Stimulated activated CD8-positive, alpha-beta memory T cell treated with anti-CD3 and anti-CD28 coated beads, Interleukin-4, amount 100 ng/mL, for 1 hour (primary cell): ENCODE results near the gene SCAP.

Experiments used
- DNase-seq, 2 donors: peaks; one replicate each; pipeline ENCODE4 v3.0.0-alpha.2; 2020; ENCODE audit warnings: low read depth in 2 of 2, low spot score in 1 of 2

The SCAP gene

GRCh38 chr3:47414666-47415587 is 60.8 kb downstream of the SCAP start:
- DNase-seq = no peak

GRCh38 chr3:47414161-47414564 is 61.6 kb downstream of the SCAP start:
- no peak for DNase-seq

DNA sequence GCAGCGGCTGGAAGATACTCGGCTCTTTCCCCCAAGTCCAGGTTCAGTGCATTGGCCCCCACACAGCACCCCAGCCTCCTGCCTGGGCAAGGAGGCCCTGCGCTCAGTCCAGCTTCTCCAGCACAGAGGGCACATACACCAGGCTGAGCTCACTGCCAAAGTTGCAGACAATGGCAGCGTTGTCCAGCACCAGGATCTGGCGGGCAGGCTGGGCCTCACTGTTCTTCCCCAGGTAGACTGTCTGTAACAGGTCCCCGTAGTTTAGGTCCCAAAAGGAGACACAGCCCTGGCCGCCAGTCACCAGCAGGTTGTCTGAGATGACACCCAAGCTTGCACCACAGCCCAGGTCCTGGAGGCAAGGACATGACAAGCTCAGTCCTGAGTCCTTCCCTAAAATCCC is 62.0 kb downstream of the SCAP start:
- no peak for DNase-seq

DNA sequence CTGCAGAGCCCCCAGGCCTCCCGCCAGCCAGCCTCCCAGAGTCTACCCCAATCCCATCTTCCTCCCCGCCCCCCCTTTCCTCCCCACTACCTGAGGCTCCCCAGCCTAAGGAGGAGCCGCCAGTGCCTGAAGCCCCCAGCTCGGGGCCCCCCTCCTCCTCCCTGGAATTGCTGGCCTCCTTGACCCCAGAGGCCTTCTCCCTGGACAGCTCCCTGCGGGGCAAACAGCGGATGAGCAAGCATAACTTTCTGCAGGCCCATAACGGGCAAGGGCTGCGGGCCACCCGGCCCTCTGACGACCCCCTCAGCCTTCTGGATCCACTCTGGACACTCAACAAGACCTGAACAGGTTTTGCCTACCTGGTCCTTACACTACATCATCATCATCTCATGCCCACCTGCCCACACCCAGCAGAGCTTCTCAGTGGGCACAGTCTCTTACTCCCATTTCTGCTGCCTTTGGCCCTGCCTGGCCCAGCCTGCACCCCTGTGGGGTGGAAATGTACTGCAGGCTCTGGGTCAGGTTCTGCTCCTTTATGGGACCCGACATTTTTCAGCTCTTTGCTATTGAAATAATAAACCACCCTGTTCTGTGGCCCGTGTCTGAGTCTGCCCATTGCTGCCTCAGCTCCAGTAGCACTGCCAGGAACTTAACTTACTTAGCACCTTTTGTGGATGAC is 62.8 kb downstream of the SCAP start:
- DNase-seq = no peak

DNA sequence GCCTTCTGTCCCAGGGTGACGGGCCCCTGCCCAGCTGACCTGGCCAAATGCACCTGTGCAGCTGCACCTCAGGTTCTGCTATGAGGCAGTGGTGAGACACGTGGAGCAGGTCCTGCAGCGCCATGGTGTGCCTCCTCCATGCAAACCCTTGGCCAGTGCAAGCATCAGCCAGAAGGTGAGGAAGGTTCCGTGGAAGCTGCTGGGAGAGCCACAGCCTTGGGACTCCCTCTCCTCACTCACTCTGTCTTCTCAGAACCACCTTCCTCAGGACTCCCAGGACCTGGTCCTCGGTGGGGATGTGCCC is 63.3 kb downstream of the SCAP start:
- DNase-seq = no peak

DNA sequence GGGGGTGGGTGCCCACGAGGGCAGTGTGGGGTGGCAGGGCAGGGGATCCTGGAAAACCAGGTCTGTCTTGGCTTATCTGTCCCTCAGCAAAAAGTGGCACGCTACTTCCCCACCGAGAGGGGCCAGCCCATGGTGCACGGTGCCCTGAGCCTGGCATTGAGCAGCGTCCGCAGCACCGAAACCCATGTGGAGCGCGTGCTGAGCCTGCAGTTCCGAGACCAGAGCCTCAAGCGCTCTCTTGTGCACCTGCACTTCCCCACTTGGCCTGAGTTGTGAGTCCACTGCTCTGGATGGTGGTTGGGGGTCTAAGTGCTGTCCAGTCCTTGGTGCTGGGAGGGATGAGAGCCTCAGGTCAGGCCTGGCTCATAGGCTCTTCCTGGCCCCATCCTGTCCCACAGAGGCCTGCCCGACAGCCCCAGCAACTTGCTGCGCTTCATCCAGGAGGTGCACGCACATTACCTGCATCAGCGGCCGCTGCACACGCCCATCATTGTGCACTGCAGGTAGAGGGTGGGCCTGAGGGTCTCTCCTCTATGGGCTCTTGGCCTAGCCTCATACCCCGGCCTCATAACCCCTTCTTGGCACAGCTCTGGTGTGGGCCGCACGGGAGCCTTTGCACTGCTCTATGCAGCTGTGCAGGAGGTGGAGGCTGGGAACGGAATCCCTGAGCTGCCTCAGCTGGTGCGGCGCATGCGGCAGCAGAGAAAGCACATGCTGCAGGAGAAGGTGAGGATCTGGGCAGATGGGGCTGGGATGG is 63.9 kb downstream of the SCAP start:
- DNase-seq = no peak

GRCh38 chr3:47410801-47411646 is 64.7 kb downstream of the SCAP start:
- DNase-seq = no peak

- DNase-seq = no peak
Measured at GRCh38 chr3:47410417-47410720, 65.4 kb downstream of the SCAP start.

GRCh38 chr3:47409688-47410416 is 65.9 kb downstream of the SCAP start:
- no peak for DNase-seq

GRCh38 chr3:47409284-47409683 is 66.5 kb downstream of the SCAP start:
- DNase-seq = no peak

DNA sequence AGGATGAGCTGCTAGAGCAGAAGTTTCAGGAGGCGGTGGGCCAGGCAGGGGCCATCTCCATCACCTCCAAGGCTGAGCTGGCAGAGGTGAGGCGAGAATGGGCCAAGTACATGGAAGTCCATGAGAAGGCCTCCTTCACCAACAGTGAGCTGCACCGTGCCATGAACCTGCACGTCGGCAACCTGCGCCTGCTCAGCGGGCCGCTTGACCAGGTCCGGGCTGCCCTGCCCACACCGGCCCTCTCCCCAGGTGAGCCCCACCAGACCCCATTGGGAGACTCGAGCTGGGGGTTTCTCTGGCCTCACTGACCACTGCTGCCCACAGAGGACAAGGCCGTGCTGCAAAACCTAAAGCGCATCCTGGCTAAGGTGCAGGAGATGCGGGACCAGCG is 66.9 kb downstream of the SCAP start:
- DNase-seq = no peak

DNA sequence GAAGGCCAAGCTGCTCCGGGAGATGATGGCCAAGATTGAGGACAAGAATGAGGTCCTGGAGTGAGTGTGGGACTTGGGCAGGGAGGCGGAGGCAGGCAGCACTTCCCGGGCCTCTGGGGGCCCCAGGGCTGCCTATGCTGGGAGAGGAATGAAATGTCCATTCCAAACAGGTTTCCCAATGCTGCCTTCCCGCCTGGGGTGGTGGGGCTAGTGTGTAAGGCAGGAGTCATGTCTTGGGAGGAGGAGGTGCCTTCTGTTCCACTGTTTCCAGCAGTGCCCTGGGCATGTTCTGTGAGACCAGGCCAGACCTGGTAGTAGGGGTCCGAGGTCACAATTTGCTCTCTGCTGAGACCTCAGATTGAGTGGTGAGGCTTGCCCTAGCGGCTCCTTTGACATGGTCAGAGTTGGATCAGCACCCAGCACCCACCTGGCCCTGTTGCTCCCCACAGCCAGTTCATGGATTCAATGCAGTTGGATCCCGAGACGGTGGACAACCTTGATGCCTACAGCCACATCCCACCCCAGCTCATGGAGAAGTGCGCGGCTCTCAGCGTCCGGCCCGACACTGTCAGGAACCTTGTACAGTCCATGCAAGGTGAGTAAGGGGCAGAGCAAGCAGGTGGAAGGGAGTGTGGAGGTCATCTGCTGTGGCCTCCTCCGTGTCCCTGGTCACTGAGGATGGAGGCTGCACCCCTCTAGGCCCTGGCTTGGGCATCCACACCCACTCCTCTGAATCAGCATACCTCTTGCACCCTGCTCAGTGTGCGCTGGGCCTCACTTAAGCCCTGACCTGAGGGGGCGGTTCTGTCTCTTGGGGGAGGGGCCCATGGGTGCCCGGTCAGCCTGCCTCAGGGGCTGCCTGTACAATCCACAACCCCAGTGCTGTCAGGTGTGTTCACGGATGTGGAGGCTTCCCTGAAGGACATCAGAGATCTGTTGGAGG is 67.6 kb downstream of the SCAP start:
- DNase-seq = no peak

GRCh38 chr3:47407237-47407636 is 68.5 kb downstream of the SCAP start:
- DNase-seq = no peak

- DNase-seq = no peak
Measured at GRCh38 chr3:47406762-47407149, 69.0 kb downstream of the SCAP start.

DNA sequence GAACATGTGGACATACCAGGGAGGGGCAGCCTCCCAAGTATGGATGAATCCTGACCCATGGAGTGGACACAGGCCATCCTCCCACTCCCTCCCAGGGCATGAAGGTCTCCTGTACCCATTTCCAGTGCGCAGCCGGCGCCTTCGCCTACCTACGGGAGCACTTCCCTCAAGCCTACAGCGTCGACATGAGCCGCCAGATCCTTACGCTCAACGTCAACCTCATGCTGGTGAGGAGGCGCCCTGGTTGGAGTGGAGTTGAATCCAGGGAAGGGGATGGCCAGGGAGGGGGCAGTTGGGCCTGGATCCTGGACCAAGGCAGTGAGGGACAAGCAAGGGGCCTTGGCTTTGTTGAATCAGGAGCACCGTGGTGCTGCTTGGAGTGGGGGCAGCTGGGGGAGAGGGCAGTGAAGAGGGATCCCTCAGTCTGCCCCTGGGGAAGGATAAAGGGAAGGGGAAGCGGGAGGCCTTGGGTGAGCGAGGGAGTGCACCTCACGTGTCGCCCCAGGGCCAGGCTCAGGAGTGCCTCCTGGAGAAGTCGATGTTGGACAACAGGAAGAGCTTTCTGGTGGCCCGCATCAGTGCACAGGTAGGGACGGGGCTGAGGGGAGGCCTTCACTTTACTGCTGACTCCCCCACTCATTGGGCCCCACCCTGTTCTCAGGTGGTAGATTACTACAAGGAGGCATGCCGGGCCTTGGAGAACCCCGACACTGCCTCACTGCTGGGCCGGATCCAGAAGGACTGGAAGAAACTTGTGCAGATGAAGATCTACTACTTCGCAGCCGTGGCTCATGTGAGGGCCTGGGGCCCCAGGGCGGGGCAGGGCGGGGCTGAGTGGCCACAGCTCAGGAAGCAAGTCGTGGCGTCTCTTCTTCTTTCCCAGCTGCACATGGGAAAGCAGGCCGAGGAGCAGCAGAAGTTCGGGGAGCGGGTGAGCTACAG is 69.7 kb downstream of the SCAP start:
- no peak for DNase-seq

- no peak for DNase-seq
Measured at GRCh38 chr3:47404955-47405790, 70.6 kb downstream of the SCAP start.

DNA sequence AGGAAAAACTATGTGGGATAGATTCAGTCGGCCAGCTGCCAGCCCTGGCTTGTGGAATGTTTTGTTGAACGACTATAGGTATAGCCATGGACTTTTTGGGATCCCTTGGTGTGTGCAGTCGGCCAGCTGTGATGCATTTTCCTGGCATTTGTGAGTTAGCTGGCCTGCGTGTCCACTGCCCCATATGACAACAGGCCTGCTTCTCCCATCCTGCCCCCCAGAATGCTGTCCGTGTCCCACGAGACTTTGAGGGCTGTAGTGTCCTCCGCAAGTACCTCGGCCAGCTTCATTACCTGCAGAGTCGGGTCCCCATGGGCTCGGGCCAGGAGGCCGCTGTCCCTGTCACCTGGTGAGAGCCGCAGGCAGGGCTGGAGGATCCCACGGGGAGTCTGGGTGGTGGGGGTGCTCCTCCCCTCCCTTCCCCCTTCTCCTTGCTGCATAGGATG is 71.3 kb downstream of the SCAP start:
- DNase-seq = no peak
